ENCODE measurements around the gene TLX2.

The TLX2 gene

DNA sequence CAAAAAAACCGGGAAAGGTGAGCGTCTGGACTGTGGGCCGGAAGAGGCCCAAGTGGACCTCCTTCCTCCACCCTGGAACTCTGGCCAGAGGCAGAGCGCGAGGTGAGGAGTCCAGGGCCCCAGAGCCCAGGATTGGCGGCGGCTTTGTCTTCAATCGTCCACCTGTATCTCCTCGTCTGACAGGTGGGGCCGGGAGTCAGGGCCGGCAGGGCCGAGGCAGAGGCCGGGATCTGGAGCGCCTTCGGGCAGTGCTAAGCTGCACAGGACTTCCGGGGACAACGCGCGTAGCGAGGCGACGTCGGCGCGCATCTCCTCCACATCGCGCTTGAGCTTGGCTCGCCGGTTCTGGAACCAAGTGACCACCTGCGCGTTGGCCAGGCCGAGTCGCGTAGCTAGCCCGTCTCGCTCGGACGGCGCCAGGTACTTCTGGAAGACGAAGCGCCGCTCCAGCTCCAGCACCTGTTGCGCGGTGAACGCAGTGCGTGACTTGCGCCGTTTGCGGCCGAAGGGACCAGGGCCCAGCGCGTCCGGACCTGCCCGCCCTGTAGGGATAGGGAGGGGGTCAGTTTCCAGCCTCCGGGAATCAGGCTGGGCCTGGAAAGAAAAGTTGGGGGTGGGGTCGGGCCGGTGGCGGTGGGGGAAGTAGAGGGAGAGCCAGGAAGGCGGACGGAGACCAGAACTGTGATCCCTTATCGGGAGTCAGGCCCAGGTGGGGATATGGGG is 16.3 kb upstream of the TLX2 start:
- peak; percentile 32 for DNase-seq

DNA sequence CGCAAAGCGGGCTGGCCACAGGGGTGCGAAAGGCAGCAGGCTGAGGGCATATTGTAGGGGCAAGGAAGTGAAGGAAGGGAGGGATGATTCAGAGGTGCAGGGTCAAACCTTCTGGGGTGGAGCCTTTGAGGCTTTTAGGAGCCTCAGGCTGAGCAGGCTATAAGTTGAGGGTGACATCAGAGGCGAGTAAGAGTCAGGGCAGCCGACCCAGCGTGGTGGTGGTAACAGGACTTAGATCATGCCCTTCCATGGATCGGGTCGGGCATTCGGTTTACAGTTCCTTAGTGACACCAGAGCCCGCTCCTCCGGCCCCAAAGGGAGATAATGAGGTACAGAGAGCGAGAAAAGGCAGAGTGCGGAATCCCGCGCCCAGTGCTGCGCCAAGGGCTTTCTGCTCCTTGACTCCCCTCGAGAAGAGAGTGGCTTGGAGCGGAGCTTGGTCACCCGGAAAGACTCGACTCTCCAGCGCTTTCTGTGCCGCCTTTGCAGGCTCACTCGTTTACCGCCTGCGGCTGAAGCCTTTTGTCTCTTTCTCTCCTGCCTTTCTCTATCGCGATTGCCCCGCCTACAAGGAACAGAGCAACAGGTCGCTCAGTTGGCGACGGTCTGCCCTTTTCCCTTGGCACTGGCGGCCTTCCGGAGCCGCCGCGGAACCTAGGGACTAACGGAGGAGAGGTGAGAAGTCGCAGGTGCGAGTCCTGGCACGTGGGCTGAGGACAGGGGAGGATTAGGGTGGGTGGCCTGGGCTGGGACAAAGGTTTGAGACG is 15.6 kb upstream of the TLX2 start:
- peak; percentile 36 for DNase-seq

DNA sequence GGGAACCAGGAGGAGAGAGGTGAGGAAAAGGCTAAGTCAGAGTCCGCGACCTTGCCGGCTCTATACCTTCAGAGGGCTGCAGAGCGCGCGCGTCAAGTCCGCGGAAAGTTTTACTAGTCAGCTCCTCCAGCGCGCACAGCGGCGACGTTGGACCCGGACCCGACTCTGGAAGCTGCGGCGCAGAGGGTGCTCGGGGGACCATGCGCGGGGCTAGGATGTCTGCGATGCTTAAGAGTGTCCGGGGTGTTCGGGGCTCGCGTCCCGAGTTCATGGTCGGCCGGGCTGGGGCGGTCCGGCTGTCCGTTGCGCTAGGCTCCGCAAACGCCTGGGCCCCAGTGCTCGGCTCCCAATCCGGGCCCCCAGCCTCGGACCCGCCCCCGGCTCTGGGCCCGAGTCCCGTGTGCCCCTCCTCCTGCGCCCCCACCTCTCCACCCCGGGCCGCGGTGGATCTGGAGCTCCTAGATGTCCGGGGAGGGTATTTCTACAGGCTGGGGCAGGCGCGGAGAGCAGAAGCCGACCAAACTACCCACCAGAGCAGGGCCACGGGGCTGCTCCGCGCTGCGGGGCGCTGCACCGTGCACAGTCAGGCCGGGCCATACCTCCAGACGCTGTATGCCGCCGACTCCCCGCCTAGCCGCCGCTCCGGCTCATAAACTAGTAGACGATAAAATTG is 14.8 kb upstream of the TLX2 start, which contains the start of gene LBX2:
Gene LBX2, minus strand, starts transcription at position 337 of the 673 bp plus-strand sequence. Its CDS starts 66 bp downstream, at position 271.
- DNase-seq = peak; percentile 14

DNA sequence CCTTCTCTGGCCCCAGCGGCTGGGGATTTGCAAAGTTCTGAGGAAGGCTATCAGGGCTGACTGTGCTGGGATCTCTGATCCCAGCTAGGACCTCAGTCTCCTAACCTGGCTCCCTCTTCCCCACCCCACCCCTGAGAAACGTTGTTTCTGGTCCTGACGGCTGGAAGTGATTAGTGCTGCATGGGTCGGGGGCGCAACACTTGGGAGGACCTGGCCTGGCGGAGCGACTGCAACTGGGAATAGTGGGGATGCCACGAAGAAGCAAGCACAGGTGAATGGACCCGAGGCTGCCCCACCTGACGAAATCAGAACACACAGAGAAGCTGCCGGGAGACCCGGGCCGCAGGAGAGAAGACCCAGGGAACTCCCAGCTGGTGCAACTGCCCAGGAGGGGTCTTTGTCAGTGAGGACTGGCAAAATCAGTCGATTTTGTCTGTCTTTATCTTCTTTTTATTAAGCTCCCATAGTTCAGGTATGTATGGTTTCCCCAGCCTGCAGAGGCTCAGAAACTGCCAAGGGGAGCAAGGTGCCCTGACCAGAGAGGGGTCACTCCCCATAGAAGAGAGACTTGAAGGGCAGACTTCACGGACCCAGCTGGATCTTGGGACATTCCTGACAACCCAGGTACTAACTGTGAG is 14.2 kb upstream of the TLX2 start:
- DNase-seq = no peak

DNA sequence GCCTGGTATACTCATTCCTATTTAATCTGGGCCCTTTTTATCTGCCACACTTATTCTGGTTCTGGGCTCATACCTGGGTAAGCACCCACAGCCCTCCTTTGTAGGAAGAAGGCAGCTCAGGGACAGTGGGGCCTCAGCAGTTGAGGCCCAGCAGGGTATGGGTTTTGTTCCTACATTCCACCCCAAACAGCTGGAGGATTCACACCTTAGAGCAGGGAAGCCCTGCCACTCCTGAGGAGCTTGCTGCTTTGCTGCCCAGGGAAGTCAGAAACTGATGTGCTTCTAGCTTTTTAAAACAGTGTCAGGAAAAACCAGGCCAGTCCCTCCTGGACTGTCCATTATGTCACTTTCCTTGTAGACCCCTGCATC is 13.7 kb upstream of the TLX2 start:
- DNase-seq = no peak

DNA sequence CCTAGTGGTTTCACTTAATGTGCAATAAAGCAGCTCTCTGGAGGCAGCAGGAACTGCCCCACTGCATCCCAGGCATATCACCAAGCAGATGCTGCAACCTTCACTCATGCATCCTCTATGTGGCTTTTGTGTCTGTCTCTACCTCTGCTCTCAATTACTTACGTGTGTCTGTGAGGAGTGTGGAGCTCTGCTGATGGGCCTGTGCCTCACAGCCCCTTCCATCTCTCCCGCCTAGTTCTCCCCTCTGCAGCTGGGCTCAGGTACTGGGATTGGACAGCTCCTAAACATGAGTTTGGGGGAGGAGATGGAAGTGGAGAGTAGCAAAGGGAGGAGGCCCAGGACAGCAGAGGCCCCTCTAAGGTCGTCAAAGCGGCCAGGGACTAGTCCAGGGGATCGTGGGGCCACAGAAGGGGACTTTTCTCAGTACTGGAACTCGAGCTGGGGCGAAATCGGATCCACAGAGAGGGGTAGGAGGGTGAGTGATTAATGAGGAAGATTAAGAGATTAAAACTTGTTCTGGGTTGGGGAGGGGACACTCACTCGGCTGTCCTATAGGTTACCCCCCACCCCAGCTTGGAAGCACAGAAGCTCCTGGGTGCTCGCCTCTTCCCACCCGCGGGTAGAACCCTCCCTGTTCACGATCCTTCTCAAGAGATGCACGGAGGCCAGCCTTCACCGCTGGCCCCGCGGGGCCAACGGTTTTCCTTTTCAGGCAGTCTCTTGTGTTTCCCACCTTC is 12.7 kb upstream of the TLX2 start:
- no peak for DNase-seq

DNA sequence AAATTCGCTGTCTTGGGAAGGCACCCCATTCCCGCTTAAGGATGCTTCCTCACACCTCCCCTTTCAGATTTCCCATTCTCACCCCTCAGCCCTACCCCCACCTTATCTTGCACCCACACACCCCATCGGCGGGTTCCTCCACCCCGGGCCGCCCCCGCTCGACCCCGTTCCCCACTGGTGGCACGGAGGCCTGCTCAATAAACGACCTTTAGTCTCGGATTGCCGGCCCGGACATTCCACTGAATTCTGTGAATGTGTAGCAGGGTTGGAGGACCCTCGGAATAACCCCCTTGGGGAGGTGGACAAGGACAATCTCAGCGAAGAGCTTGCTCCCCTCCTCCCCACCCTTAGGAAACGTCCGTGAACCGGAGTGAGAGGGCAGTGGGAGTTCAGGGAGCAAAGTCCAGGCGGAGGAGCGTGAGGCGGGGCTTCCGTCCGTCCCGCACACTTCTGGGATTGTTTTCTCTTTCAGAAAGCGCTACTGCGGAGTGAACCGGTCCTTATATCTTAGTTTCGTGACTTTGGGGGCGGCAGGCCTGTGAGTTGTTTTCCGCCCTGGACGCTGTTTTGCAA is 12.0 kb upstream of the TLX2 start:
- DNase-seq = no peak

DNA sequence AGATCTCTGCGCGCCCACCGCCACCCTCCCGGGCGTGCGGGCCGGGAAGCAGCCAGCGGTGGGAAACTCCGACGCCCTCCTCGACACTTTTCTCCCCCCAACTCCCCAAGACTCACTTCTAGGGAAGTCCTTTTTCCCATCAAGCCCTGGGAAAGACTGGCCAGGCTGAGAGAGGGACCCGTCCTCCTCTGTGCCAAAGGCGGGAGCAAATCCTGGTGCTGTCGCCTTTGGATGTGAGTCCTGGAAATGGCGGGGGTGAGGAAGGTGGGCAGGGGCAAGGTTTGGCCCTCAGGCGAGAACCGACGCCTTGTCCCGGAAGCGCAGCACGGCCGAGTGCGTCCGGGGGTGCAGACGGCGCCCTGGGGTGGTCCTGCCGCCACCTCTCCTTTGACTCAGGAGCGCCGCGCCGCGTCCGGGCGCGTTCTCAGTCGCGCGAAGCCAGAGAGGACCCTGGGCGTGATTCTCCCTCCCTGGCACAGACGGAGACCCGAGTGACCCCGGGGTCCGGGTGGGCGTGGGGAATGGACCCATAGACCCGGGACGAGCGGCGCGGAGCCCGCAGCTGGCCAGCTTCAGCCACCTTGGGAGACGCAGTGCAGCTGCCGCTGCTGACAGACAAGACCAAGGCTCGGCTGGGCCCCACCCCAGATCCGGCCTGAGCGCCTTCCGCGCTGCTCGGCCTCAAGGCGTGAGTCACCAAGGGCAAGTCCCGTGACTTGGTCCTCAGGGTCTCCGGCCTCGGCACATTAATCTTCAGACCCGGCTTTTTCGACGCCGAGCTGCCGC is 11.3 kb upstream of the TLX2 start:
- peak; percentile 54 for DNase-seq

DNA sequence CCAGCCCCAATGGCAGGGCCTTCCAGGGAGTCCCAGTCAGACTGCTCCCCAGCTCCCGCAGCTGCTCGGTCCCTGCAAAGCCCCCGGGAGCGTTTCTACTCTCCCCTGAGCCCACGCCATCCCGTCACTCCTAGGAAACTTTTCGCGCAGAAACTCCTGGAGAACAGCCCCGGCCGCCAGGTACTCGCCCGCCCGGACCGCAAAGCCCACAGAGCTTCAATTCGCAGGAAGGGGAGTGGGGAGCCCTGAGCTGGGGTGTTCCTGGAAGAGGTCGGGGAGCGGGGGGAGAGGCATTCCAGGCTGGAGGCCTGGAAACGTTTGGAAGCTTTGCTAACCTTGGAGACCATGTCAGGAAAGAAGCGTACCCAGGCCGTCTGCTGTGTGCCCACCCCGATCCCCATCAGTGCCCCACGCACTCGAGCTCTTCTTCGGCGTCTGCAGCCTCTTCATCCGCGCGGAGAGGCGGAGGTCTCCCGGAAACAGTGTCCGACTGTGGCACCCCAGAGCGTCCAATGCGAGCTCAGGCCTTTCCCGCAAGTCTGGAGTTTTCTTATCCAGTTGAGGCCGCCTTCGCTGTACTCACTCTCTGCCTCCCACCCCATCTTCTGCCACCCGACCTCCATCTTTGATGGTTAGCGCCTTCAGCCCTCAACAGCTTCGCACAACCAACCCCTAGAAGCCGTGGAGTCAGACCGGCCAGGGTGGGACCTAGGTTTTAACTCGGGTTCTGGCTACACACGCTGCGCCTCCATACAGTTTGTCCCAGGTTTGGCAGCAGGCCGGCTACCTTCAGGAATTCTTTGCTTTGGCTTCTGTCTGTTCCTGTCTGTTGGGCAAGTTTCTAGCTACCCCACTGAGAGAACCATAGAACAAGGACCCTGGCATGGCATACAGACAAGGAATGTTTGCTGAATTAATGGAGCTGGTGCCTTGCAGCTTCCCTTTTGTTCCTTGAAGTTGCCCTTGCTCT is 10.5 kb upstream of the TLX2 start:
- no peak for DNase-seq

DNA sequence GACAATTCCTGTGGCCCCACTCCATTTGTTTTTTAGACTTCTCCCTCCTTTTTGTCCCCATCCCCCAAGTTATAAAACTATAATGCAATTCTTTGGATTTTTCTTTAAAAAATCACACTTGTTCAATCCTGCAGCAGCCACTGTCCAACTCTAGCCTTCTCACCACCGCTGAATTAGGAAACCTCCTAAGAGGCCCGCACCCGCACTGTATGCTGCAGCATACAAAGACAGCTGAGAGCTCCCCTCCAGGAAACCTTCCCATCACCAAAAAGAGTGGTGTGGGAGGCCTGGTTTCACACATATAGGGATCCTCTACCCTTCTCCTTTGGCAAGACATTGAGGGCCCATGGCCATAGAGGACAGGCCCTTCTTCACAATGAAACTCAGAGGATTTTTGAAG is 9.7 kb upstream of the TLX2 start:
- no peak for DNase-seq

DNA sequence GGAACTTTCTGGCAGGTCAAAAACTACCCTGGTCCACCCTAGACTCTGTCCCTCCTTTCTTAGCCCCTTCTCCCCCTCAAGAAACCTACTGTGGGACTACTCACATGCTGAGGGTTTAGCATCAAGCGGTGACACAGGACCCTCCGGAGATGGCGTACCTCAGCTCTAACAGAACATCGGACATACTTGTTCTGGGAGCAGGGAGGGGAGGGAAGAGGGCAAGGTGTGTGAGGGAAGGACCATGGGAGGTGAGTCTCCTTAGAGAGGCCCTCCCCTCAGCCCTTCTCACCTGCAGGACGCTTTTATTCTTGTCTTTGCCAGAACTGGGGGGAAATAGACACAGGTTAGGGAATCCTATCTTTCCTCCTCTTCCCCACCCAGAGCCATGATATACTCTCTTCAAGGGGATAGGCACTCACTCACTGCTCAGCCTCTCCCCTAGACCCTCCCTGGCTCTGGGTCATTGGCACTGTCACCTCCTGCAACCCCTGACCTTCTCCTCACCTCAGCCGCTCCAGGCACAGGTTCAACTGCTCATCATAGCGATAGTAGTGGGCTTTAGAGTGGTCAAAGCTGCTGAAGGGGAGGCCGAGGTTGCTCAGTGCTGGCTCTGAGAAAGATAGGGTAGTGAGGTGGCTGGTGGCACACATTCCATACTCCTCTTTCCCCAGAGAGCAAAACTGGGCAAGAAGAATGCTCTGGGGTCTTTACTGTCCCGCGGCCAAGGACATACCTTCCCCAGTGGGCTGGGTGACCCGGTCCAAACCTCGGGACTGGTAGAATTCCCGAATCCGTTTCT is 8.6 kb upstream of the TLX2 start:
- no peak for DNase-seq

DNA sequence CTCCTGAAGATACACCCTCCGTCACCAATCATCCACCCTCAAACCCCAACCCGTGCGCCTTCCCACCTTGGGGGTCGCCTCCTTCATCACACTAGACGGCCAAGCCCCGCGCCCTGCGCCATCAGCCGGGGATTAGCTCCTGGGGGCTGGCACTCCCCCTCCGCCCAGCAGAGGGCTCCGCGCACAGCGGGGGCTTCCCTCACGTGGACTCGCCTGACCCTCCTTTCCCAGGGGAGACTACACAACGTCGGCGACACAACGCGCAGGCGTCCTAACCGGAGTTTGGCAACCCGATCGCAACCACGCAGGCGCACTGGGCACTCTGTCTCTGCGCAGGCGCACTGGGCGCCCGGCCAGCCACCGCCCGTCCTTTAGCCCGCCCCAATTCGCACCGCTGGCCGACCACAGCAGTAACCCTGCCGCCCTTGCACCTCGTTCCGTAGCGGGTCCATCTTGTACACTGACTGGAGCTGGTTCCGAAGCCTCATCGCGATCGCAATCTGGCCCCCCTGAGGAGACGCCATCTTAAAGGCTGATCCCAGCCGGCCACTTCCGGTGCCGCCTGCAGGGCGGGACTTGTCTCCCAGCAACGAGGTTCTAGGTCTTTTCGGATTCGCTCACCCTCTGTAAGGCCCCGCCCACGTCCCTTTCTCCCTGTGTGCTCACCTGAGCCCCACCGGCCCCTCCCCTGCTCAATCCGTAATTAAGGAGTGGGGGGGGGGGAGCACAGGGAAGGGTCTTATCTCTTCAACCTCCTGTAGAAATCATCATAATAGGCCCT is 6.9 kb upstream of the TLX2 start, which contains the start of gene PCGF1:
Gene PCGF1, minus strand, starts transcription at position 551 of the 781 bp plus-strand sequence. Its CDS starts 27 bp downstream, at position 524.
- peak; percentile 100 for DNase-seq

DNA sequence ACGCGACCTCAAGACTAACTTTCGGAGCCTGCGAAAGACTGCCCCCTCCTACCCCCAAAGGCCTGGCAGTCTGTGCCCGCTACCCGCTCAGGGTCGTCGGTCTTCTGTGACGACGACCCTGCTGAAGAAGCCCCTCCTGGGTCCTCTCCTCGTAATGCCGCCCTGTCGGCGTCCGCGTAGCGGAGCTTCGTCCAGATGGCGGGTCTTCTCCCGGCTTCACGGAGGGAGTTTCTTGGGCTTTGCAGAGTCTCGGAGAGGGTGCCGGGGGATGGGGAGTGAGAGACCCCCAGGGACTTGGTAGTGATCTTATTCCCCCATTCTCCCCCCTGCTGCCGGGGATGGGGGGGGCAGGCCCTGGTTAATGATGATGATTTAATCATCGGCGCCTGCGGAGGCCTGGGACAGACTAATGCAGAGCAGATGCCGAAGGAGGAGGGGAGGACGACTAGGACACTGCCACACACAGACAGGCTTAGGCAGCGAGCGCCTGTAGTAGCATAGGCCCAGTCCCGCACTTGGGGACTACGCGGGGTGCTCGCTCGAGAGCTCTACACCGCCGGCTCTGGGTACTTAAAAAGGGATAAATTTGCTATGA is 6.2 kb upstream of the TLX2 start:
- DNase-seq = peak; percentile 30

DNA sequence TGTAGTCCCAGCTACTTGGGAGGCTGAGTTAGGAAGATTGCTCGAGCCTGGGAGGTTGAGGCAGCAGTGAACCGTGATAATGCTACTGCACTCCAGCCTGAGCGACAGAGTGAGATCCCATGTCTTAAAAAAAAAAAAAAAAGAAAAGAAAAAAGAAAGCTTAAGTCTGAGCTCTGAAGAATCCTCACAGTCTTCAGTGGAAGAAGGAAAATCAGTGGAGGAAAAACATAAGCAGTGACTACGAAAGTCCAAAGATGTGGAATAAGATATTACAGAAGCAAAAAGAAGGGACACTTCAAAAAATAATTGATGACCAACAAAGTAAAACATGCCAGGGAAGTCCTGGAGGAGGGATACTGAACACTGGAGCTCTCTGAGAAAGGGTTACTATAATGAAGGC is 4.0 kb upstream of the TLX2 start:
- no peak for DNase-seq

DNA sequence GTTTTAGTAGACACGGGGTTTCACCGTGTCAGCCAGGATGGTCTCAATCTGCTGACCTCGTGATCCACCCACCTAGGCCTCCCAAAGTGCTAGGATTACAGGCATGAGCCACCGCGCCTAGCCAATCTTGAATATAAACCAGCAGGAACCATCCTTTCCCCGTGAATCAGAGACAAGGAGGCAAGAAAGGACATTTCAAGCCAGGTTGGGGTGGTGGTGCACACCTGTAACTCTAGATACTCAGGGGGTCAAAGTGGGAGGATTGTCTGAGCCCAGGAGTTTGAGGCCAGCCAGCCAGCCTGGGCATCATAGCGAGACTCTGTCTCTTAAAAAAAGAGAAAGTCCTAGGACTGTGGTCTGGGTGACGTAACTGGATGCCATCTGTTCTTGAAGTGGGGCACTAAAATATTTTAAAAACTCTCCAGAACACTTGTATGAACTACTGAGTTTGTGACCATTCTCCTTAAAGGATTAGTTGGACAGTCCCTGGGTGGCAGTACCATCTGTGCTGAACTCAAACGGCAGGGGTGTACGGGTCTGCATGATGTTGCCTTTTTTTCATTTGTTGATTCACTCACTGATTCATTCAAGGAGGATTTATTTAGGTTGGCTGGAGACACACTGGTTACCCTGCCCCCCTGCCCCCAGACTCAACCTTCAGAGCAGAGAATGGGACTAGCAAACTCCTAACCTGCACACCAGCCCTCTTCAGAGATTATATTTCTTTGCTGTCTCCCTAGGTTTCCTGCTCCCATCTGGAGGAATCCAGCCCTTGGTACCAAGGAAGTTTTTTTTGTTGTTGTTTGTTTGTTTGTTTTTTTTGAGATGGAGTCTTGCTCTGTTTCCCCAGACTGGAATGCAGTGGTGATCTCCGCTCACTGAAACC is 2.9 kb upstream of the TLX2 start:
- no peak for DNase-seq

DNA sequence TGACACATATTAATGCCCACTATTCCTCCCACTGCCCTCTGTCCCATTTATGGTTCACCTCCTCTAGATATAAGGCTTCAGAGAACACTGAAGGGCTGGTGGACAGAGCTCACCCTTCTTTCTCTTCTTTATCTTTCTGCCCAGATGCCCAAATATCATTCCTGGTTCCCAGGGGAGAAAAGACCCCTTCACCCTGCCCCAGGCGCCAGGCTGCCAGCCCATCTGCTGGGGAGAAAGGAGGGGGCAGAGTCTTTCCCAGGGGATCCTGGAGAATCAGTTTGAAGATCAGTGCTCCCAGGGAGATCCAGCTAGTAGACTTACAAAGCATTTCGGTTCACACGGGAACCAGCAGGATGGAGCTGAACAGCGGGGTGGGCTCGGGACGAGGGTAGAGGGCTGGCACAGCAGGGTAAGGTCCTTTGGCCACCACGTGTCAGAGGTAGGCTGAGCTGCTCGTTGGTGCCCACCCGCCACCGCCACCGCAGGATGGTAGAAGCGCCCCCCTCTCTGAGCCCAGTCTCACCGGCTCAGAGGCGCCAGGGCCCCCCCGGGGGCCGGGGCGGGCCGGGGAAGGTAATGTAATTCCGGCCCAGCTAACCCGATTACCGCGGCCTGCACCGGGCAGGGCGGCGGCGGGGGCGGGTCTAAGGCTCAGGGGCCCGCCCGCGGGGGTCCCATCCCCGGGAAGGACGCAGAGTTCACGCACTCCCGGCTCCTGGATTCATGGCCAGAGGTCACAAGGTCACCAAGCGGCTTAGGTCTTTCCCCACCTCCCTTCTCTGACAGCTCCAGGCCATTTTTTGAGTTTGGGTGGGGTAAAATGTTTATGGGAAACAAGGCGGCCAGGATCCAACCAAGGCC is 1.3 kb upstream of the TLX2 start:
- no peak for DNase-seq

All from CD4-positive, alpha-beta T cell treated with Interleukin-6 for 4 hours (primary cell).